ENCODE results near the gene IQCK.
"Not testable (repeated sequence)": the region's sequence is repeated elsewhere in the genome, so short reads cannot be mapped to it uniquely, and the experiment has no call there.

The IQCK gene

DNA sequence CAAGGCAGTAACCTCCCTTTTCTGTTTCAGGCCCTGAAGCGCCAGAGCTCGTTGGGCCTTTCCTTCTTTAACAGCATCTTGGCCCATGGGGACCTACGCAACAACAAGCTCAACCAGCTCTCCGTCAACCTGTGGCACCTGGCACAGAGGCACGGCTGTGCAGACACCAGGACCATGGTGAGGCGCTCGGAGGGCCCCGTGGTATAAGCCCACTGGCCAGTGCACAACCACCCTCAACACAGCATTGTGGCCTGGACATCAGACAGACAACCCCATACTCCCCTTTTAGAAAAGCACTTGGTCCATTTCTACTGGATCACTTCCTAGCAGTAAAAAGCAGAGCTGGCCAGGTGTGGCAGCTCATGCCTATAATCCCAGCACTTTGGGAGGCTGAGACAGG lies 18.6 kb upstream of the IQCK start:
- no peak for DNase-seq (ENCODE audit: low read depth)

GRCh38 chr16:19700319-19700781 lies 17.7 kb upstream of the IQCK start:
- DNase-seq (ENCODE audit: low read depth) = no peak

- DNase-seq (ENCODE audit: low read depth) = no peak
These were observed 17.0 kb upstream of the IQCK start for GRCh38 chr16:19701091-19701490.

DNA sequence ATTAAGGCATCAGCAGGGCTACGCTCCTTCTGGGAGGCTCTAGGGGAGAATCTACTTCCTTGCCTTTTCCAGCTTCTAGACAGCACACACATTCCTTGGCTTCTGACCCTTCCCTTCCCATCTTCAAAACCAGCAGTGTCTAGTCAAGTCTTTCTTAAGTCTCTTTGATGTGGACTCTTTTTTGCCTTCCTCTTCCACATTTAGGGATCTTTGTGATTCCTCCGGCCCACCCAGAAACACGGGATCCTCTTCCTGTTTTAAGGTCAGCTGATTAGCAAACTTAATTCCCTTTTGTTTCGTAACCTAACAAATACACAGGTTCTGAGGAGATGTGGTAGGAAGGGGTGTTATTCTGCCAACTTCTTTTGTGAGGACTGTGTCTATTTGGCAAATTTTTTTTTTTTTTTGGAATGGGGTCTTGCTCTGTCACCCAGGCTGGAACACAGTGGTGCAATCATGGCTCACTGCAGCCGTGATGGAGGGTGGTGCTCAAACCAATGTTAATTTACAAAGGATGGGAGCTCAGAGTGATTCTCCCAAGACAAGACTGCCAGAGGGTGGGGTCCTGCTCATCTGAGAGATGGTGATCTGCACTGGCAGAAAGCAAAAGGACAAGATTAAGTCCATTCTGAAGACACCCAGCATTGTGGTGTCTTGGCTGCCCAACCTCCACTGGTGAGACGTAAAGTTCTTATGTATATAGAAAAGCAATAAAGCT lies 14.7 kb upstream of the IQCK start:
- no peak for DNase-seq (ENCODE audit: low read depth)

DNA sequence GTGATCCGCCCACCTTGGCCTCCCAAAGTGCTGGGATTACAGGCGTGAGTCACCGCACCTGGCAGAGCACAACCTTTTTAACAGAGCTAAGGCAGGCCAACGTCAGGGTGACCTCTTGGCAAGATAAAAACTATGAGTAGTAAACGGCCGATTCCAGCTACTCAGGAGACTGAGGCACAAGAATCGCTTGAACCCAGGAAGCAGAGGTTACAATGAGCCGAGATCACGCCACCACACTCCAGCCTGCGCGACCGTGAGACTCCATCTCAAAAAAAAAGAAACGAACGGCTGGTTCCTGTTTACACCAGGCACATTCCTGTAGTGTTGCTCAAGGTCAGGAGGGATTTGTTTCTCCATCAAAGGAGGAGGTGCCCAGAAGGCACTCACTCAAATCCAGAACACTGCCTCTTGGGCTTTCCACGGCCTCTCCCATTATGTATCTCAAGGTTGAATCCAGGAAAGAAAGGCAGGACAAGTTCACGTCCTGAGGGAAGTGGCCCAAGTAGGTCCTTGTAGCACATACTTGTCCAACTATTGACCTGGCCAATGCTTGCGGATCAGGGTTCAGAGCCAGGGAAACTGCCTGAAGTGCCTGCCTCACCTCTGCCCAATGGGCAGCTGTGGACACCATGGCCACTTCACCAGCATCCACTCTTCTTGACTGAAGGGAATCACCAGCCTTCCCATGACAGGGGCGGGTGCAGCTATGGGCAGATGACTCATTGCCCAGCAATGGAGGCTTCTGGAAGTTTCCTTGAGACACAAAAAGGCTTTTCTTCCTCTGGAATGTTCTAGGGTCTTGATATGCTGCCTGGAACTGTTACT lies 13.5 kb upstream of the IQCK start:
- DNase-seq (ENCODE audit: low read depth) = no peak

DNA sequence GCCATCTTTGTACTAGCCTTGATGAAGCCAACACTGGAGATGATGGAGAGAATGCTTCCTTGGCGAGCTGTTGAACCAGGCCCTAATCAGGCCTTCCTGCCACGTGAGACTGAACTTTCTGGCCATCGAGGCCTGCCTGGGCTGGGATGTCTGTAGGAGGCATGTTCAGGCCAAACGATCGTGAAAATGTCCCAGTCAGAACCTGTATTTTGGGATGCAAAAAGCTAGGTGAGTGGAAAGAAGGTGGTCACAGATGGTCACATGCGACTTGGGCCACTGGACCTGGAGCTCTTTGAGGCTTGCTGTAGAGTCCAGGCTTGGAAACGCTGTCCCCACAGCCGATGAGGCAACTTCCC lies 12.9 kb upstream of the IQCK start:
- DNase-seq (ENCODE audit: low read depth) = no peak

DNA sequence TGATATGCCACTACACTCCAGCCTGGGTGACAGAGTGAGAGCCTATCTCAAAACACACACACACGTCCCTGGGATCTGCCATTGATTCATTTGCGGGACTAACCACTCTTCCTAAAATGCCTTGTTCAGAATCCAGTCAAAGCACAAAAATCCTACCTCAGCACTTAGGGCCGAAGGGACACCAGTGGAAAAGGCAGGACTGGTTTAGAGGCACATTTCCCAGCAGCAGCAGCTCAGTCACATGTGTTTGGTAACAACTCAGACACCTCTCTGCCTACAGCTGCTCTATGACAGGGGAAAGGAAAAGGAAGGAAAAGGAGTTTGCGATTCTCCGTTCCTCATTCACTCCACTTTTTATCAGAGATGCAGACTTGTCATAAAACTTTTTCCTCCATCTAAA lies 12.2 kb upstream of the IQCK start:
- no peak for DNase-seq (ENCODE audit: low read depth)

GRCh38 chr16:19706846-19707245 lies 11.2 kb upstream of the IQCK start:
- no peak for DNase-seq (ENCODE audit: low read depth)

DNA sequence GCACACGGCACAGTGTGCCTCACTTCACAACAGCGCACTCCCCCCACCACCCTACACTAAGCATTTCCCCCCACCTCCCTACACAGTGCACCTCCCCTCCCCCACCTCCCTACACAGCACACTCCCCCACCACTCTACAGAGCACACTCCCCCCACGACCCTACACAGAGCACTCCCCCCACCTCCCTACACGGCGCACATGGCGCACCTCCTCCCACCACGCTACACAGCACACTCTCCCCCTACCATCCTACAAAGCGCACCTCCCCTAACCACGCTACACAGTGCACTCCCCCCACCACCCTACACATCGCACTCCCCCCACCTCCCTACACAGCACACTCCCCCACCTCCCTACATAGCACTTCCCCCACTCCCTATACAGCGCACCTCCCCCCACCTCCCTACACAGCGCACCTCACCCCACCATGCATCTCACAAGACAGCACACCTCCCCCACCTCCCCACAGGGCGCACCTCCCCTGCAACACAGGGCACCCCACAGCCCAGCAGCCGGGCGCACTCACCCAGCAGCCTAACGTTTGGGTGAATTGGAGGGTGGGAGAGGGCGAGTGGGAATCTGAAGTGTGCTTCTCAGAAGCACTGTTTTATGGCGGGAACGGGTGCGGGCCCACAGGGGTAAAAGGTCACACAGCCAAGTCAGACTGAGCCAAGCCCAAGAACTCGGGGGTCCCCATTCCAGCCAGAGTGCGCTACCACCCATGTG lies 10.3 kb upstream of the IQCK start:
- no peak for DNase-seq (ENCODE audit: low read depth)

DNA sequence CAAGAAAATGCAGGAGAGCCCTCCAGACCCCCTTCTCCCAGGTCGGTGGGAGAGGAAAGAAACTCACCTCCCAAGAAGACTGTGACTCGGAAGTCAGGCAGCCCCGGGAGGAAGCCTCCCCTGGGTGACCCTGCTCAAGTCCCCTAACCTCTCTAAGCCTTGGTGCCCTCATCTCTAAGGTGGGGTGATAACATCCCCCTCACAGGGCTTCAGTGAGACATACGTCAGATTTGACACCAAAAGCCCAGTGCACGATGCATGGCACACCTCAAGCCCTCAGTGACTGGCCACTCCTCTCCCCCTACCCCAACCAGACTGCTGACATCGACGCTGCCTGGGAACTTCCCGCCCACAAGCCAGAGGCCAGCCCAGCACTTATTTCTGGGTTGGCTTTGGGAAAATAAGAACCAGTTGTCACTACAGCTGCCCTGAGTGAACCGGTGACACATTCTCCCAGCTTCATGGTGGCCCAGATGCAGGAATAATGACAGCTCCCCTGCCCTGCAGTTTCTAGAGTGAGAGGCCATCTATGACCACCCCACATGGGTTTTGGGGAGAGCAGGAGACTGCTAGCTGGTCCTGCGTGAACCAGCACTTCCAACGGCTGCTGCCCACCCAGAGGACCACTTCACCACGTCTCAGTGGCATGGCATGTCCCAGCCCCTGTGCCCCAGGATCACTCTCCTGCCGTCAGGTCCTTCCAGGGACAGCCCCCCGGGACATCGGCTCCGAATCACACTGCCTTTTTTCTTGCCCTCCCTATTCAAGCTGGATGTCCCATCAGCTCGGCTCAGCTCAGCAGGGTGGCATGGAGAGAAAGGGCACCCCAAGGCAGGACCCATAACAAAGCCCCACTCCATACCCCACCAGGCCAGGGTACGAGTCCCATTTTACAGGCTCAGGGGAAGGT lies 9.5 kb upstream of the IQCK start:
- no peak for DNase-seq (ENCODE audit: low read depth)

- no peak for DNase-seq (ENCODE audit: low read depth)
These were observed 8.5 kb upstream of the IQCK start for GRCh38 chr16:19709381-19710136.

DNA sequence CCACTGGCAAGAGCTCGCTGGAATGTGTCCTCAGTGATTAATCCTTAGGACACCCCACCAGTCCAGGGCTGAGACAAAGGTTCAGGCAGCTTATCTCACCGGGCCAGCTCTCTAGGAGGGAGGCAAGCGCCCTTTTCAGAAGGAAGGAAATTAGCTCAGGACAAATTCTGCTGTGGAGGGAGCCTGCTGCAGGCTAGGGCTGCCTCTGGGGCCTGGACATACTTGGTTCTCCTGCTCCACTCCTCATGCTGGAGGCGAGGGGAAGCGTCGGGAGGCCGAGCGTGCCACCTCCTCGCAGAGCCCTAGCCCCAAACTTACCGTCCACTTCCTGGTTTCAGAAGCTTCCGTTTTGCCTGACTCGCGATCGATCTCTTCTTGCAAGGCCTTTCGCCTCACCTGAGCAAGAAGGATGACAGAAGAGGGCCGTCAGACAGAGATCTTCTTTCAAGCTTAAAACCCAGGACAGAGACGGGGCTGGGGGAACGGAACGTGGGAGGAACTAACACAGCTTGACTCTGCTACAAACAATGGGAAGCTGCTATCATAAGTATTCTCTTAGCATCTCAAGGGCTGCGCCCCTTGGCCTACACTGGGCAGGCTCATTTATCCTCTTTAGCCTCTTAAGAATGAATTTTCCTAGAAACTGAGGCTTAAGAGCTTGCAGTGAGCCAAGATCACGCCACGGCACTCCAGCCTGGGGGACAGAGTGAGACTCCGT lies 7.7 kb upstream of the IQCK start:
- DNase-seq (ENCODE audit: low read depth) = no peak

DNA sequence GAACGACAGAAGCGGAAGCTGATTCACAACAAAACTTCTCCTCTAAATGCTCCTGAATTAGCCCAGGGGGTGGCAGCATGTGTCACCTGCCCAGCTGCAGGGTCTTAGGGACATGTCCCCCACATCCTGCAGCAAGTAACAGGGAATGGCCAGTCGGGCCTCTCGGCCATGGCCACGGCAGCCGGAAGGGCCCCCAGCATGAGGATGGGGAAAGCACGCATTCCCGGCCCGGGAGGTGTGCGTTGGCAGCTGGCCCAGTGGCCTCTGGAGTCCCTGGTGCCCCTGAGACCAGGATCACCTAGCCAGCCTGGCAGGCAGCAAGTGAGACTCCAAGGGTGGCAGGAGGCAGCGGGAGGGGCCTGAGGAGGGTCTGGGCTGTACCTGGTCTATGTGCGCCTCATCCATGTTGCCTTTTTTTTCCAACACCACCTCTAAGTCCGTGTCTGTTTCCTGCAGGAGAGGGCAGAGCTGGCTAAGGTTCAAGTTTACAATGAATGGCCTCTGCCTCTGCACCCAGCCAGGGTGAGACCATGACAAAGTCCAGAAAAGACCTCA lies 7.0 kb upstream of the IQCK start:
- DNase-seq (ENCODE audit: low read depth) = no peak

GRCh38 chr16:19711643-19712042 lies 6.4 kb upstream of the IQCK start:
- no peak for DNase-seq (ENCODE audit: low read depth)

DNA sequence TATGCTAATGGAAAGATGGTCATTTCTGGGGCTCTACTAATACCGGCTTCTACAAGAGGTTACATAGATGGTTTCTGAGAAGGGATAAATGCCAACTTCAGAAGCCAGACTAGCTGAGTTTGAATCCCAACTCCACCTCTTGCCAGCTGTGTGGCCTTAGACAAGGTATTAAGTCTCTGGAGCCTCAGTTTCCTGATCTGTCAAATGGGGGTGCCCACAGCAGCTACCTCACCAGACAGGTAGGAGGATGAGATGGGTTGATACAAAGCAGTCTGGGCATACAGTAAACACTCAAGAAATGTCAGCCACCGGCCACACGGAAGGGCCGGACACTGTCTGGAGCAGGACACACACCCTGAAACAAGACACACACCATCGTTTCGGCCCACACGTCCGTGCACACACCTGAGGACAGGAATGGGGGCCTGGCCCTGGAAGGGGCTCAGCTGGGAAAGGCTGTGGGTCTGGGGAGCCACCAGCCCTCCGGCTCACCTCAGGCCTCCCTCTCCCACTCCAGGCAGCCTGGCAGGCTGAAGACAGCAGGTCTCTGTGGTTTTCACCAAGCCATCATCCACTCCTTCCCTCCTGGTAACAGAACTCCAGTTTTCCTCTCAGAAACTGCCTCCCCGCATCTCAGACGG lies 5.5 kb upstream of the IQCK start:
- DNase-seq (ENCODE audit: low read depth) = no peak

DNA sequence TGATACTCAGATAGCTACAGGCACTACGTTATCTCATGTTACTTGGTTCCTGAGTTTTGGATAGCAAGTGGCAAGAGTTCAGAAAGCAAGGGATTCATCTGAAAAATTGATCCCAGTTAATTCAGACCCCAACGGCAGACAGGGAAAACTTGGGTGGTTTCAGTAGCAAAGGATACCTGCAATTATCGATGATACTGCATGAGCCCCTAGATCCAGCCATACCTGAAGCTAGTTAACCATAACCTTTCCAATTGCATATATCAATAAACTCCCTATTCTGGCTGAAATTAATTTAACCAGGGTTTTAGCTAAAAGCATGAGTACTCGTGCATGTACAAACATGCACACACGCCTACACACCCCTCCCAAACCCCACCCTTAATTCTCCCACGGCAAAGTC lies 4.4 kb upstream of the IQCK start:
- DNase-seq (ENCODE audit: low read depth) = no peak

- DNase-seq (ENCODE audit: low read depth) = no peak
These were observed 2.5 kb upstream of the IQCK start for GRCh38 chr16:19715566-19715965.

GRCh38 chr16:19716183-19716582 lies 1.9 kb upstream of the IQCK start:
- no peak for DNase-seq (ENCODE audit: low read depth)

GRCh38 chr16:19716728-19717127 lies 1.3 kb upstream of the IQCK start:
- not testable (repeated sequence) for DNase-seq (ENCODE audit: low read depth)

GRCh38 chr16:19717314-19717713 lies 757 bp upstream of the IQCK start:
- DNase-seq (ENCODE audit: low read depth) = no peak
